H7 (cell line): ENCODE results near the gene REV3L. TPM values are rescaled to one million over a fixed set of nuclear protein-coding genes. Genes with fewer than 3 reads are reported as not detected.

Experiments
- DNase-seq: peaks from one replicate; pipeline ENCODE4 v3.0.0; 2012
- H3K27me3 ChIP-seq: 2 replicates; pipeline ENCODE4 v1.6.0; 2011; ENCODE audit warnings: mild to moderate bottlenecking, low read length; ENCODE audit not compliant: control insufficient read depth, insufficient read depth
- H3K36me3 ChIP-seq: replicated peaks from 2 replicates; pipeline ENCODE4 v1.5.1; 2011; ENCODE audit warnings: low read length; ENCODE audit not compliant: control insufficient read depth, insufficient read depth
- H3K4me3 ChIP-seq: 2 replicates; pipeline ENCODE4 v1.5.1; 2011; ENCODE audit warnings: low read depth, mild to moderate bottlenecking, control low read depth, low read length, moderate library complexity; ENCODE audit not compliant: insufficient read depth
- total RNA-seq: library from RNA; depleted of rRNA; stranded (reverse); fragments of >200 nt; shearing (Covaris generic); gene quantifications from 2 replicates; pipeline ENCODE4 v1.2.3, GENCODE V29; 2014

REV3L gene
- total RNA-seq, 1 experiment from 2014 or later, result 2.1 TPM

DNA sequence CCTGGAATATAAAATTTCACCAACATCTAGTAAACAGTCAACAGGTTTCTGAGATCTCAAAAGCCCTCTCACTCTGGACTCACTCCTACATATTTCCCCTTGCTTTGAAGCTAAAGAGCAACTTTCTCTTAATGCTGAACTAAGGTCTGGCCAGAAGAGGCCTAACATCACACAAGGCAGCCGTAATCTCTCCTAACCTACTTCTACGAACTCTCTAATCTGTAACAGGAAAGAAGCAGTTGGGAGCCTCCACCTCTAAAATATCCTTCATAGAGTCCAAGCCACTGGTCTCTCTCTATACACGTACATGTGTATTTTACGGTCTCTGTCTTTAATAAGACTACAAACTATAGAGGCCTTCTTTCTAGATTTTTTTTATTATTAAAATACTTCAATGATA is 72.0 kb downstream of the REV3L start:
- Histone ChIP-seq H3K36me3 (no peaks in the 10 kb centered on the region), H3K27me3 (no peaks in the 10 kb centered on the region), H3K4me3 (no peak overlapping the region)
- no peak for DNase-seq

- no peak for DNase-seq
- no peak overlapping the region for H3K4me3 ChIP-seq
- no peaks in the 10 kb centered on the region for H3K36me3 ChIP-seq
- H3K27me3 ChIP-seq, result no peaks in the 10 kb centered on the region
These were observed 72.6 kb downstream of the REV3L start for GRCh38 chr6:111410371-111410770.

DNA sequence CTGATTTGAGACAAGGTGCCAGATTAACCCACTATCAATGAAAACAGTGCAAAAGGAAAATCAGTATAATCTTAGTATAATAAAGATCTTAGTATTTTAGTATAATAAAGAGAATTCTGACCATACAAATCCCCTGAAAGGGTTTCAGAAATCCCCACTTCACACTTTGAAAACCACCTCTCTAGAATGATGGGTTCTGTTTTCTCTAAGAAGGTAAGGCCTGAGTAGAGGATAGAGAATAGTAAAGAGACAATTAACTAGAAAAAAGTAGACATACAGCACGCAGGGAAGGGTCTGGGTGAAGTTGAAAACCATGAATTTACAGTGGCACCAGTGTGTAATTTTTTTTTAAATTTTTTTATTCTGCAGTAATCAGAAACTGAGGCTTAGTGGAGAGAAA is 73.6 kb downstream of the REV3L start:
- no peak for DNase-seq
- no peak overlapping the region for H3K4me3 ChIP-seq
- no peaks in the 10 kb centered on the region for H3K27me3 ChIP-seq
- no peaks in the 10 kb centered on the region for H3K36me3 ChIP-seq

DNA sequence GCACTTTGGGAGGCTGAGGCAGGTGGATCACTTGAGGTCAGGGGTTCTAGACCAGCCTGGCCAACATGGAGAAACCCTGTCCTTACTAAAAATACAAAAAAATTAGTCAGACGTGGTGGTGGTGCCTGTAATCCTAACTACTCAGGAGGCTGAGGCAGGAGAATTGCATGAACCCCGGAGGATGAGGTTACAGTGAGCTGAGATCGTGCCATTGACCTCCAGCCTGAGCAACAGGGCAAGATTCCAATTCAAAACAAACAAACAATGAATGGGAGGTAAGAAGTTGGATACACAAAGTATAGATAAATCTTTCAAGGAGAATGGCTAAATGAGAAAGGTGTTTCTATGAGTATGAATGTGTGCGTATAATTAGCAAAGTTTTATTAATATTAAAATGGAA is 75.3 kb downstream of the REV3L start:
- Histone ChIP-seq H3K27me3 (no peaks in the 10 kb centered on the region), H3K36me3 (no peaks in the 10 kb centered on the region), H3K4me3 (no peak overlapping the region)
- no peak for DNase-seq

GRCh38 chr6:111406200-111406721 is 76.8 kb downstream of the REV3L start:
- no peak overlapping the region for H3K4me3 ChIP-seq
- H3K27me3 ChIP-seq, result no peaks in the 10 kb centered on the region
- no peaks in the 10 kb centered on the region for H3K36me3 ChIP-seq
- no peak for DNase-seq

DNA sequence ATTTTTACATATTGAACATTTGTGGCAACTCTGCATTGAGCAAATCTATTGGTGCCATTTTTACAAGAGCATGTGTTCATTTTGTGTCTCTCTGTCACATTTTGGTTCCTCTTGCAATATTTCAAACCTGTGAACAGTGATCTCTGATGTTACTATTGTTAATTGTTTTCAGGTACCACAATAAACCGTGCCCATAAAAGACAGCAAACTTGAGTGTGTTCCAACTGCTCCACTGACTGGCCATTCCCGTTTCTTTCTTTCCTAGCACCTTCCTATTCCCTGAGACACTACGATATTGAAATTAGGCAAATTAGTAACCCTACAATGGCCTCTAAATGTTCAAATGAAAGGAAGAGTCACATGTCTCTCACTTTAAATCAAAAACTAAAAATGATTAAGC is 79.6 kb downstream of the REV3L start:
- no peaks in the 10 kb centered on the region for H3K27me3 ChIP-seq
- DNase-seq, result no peak
- H3K36me3 ChIP-seq, result no peaks in the 10 kb centered on the region

GRCh38 chr6:111399626-111400025 is 83.4 kb downstream of the REV3L start:
- no peak overlapping the region for H3K4me3 ChIP-seq
- no peak for DNase-seq
- H3K36me3 ChIP-seq, result no peaks in the 10 kb centered on the region
- no peaks in the 10 kb centered on the region for H3K27me3 ChIP-seq

More for the DNA sequence above, 79.6 kb downstream of the REV3L start:
- H3K4me3 ChIP-seq, result no peak overlapping the region

- no peak for DNase-seq
- no peaks in the 10 kb centered on the region for H3K36me3 ChIP-seq
- no peaks in the 10 kb centered on the region for H3K27me3 ChIP-seq
- no peak overlapping the region for H3K4me3 ChIP-seq
These were observed 94.3 kb downstream of the REV3L start for GRCh38 chr6:111388681-111389080.

GRCh38 chr6:111382476-111383294 is 100.3 kb downstream of the REV3L start:
- no peak overlapping the region for H3K4me3 ChIP-seq
- H3K36me3 ChIP-seq, result no peaks in the 10 kb centered on the region
- H3K27me3 ChIP-seq, result no peaks in the 10 kb centered on the region
- no peak for DNase-seq

DNA sequence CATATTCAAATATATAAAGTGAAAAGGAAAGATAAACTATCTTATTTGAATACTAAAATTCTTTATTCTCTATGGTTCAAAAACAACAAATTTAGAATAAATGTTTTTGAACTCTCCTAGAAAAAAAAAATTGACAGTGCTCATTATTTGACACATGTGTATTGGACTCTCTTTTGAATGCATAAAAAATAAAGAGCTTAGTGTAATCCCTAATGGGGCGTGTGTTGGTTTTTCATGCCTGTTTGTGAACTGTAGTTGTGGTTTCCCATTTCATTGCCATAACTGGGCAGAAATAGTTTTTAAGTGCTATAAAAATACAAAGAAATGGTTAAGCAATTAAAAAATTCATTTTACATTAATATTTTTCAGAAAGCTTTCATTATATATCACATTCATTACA is 101.3 kb downstream of the REV3L start:
- Histone ChIP-seq H3K4me3 (no peak overlapping the region), H3K36me3 (no peaks in the 10 kb centered on the region)
- no peak for DNase-seq

DNA sequence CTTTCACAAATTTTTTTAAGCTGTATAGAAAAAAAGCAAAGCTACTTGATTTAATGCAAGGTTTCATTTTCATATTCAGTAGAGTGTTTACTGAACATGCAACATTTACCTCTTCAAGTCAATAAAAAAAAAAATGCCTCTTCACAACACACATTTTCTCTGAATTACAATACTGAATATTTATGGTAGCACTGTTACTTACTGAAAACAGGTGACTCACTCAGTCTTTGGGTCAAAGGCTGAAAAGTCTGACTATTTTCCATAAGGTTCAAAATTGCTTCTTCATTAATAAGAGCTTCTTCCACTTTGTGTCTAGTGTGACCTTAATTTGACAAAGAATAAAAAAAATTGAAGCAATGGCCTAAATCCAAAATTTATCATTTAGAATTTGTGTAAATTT is 101.9 kb downstream of the REV3L start:
- H3K36me3 ChIP-seq, result no peaks in the 10 kb centered on the region
- no peak for DNase-seq
- no peak overlapping the region for H3K4me3 ChIP-seq
- H3K27me3 ChIP-seq, result no peaks in the 10 kb centered on the region

More for the DNA sequence above, 101.3 kb downstream of the REV3L start:
- H3K27me3 ChIP-seq, result no peaks in the 10 kb centered on the region

DNA sequence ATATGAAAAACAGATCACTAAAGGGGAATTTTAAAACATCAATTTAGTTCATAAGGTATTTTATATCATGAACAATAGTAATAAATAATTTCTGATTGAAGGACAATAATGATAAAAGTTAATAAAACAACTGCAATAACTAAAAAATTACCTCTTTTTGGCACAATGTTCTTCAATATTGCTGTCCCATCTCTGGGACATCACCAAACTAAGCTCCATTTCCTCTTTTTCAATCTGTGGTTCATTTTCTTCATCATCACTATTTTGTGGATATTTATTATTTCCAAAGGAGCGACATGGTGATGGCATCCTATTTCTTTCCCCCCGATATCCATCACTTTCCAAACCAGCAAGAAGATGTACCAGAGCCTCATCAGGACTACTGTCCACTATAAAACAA is 103.2 kb downstream of the REV3L start:
- H3K4me3 ChIP-seq, result no peak overlapping the region
- H3K27me3 ChIP-seq, result no peaks in the 10 kb centered on the region
- DNase-seq, result no peak
- H3K36me3 ChIP-seq, result no peaks in the 10 kb centered on the region

GRCh38 chr6:111379302-111379701 is 103.7 kb downstream of the REV3L start:
- no peaks in the 10 kb centered on the region for H3K27me3 ChIP-seq
- H3K4me3 ChIP-seq, result no peak overlapping the region
- H3K36me3 ChIP-seq, result no peaks in the 10 kb centered on the region
- no peak for DNase-seq

GRCh38 chr6:111377558-111378120 is 105.4 kb downstream of the REV3L start:
- no peaks in the 10 kb centered on the region for H3K36me3 ChIP-seq
- H3K4me3 ChIP-seq, result no peak overlapping the region
- DNase-seq, result no peak
- no peaks in the 10 kb centered on the region for H3K27me3 ChIP-seq

DNA sequence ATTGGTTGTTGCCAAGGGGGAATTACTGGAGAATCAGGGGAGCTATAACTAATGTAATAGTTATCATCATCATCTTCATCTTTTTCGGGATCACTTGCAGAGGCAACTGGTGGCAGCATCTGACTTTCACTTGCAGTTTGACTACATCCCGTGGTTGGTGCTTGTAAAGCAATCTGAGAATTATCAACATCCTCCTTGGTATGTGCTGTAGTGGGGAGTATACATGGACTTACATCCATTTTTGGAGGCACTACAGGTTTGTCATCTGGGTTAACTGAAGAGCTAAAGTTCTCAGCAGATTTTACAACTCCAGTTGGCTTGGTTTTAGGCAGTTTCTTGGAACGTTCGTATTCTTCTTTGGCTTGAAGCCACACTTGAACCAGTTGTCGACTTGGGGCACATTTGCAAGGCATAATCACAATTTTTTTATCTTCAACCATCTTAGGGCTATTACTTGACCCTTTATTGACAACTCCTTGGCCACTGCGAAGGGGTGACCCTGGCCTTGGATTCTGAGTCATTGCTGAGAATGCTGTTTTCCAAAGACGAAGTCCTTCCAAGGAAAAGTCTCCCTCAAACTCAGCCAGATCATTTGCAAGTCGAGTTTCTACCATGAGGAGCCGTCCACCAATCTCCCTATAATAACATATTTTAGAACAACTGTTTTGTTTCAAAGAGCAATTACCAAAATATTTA is 115.5 kb downstream of the REV3L start:
- no peak for DNase-seq
- no peaks in the 10 kb centered on the region for H3K27me3 ChIP-seq
- no peaks in the 10 kb centered on the region for H3K36me3 ChIP-seq
- no peak overlapping the region for H3K4me3 ChIP-seq
